Islet of Langerhans (tissue), 1 donor: Measurements from ENCODE around the gene TMIGD2.
A peak's percentile ranks its signal among the peaks of the same experiment; 100 is the strongest.
"Not testable (repeated sequence)": the region's sequence is repeated elsewhere in the genome, so short reads cannot be mapped to it uniquely, and the experiment has no call there.

Source experiments
- FAIRE-seq: peaks from one replicate; lab custom pipeline; 2011; peaks lifted over from hg19 to GRCh38; lab: Jason Lieb, UNC

Gene TMIGD2

GRCh38 chr19:4302243-4302640 is at the start of gene TMIGD2:
Gene TMIGD2 (minus strand): TSS chr19:4302389. CDS start chr19:4302385, 4 bp downstream.
- no peak for FAIRE-seq

GRCh38 chr19:4350726-4351125 is 48.5 kb upstream of the TMIGD2 start:
- no peak for FAIRE-seq

DNA sequence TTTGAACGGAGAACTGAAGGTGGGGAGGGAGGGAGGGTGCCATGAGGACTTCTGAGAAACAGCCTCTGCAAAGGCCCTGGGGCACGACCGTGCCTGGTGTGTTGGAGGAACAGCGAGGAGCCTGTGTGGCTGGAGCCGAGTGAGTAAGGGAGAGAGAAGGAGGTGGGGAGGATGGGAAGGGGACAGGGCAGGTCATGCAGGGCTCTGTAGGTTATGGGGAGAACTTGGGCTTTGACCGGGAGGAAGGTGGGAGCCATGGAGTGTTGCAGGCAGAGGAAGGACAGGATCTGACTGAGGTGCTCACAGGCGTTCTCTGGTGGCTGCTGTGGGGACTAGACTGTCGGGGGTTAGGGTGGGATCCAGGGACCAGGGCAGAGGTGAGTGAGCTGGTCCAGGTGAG is 47.9 kb upstream of the TMIGD2 start:
- no peak for FAIRE-seq

- not testable (repeated sequence) for FAIRE-seq
Observed at GRCh38 chr19:4349225-4349624, 47.0 kb upstream of the TMIGD2 start.

GRCh38 chr19:4347521-4347920 is 45.3 kb upstream of the TMIGD2 start:
- no peak for FAIRE-seq

DNA sequence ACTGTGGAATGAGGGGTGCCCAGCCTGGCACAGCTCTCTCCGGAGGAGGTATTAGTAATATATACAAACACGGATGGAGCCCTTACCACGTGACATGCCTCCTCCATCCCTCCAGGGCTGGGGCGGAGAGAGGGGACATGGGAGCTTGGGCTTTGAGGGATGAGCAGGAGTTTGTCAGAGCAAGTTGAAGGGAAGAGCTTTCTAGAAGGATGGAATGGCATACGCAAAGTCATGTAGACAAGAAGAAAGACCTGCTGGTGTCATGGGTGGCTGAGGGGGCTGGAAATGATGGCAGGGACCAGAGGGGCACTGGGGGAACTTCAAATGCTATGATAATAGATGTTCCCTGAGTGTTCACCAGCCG is 43.8 kb upstream of the TMIGD2 start:
- FAIRE-seq = no peak

DNA sequence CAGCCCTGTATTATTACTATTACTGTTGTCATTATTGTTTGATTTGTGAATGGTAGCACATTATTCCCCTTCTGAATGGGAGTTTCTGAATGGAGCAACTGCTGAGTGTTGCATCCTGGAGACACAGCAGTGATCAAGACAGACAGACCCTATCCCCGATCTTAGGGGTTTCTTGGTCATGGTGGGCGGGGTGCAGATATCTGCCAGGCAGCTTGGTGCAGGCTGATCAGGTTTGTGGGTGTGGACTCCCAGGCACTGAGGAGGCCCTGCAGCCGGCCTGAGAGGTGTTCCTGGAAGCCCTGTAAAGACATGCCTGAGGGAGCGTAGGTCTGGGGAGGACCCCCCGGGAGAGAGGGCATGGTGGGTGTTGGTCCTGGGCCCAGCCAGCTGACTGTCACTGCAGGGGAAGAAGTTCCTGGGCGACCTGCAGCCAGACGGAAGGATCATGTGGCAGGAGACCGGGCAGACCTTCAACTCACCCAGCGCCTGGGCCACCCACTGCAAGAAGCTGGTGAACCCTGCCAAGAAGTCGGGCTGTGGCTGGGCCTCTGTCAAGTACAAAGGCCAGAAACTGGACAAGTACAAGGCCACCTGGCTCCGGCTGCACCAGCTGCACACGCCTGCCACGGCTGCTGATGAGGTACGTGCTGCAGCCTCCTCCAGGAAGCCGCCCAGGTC is 43.3 kb upstream of the TMIGD2 start:
- FAIRE-seq = no peak

DNA sequence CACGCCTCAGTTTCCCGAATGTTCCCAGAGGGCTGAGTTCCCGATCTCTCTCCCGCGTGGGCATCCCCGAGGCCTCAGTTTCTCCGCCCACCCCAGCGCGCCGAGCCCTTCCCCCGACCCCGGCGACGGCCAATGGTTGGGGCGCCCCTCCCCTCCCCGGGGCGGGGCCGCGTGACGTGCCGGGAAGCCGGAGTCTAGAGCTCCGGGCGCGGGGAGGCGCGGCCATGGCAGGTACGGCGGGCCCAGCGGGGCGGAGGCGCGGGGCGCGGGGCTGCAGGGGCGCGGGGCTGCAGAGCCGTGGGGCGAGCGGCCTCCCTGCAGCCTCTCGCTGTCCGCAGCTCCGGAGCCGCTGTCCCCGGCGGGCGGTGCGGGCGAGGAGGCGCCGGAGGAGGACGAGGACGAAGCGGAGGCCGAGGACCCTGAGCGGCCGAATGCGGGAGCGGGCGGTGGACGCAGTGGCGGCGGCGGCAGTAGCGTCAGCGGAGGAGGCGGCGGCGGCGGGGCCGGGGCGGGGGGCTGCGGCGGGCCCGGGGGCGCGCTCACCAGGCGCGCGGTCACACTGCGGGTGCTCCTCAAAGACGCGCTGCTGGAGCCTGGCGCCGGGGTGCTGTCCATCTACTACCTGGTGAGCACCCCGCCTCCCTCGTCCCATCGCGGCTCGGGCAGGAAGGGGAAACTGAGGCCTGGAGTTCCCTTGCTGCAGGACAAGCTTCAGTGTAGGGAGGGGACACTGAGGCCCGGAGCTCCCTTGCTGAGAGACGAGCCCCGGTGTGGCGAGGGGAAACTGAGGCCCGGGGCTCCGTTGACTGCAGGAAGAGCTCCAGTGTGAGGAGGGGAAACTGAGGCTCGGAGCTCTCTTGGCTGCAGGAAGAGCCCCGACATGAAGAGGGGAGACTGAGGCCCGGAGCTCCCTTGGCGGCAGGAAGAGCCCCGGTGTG is 41.5 kb upstream of the TMIGD2 start, which contains the start of gene MPND:
MPND (plus strand) TSS at position 193 of the 938 bp plus-strand sequence; CDS start at position 225, 32 bp downstream.
- no peak for FAIRE-seq

GRCh38 chr19:4342615-4343369 is 40.6 kb upstream of the TMIGD2 start:
- FAIRE-seq = peak; percentile 99

- no peak for FAIRE-seq
Observed at GRCh38 chr19:4342314-4342614, 40.1 kb upstream of the TMIGD2 start.

- no peak for FAIRE-seq
Observed at GRCh38 chr19:4338441-4339355, 36.5 kb upstream of the TMIGD2 start, which contains the start of gene STAP2. Gene STAP2 (minus strand): TSS chr19:4338827. CDS start chr19:4338753, 74 bp downstream.

GRCh38 chr19:4337906-4338440 is 35.8 kb upstream of the TMIGD2 start:
- no peak for FAIRE-seq

- FAIRE-seq = no peak
Observed at GRCh38 chr19:4334929-4335570, 32.9 kb upstream of the TMIGD2 start.

DNA sequence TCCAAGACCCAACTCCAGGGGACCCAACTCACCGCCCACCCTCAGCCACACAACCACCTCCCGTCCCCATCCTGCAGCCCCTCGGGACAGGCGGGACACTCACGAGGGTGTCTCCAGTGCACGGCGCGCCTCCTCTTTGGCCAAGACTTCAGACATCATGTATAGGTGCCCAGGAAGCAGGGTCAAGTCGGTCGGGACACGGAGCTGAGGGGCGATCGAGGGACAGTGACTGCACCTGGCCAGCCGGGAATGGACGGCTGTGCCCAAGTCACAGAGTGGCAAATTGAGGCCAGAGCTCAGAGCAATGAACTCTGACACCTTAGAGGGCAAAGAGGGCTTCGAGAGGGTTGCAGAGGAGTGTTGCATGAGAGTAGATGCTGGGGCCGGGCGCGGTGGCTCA is 27.7 kb upstream of the TMIGD2 start:
- no peak for FAIRE-seq

GRCh38 chr19:4328991-4329681 is 26.9 kb upstream of the TMIGD2 start:
- FAIRE-seq = not testable (repeated sequence)

DNA sequence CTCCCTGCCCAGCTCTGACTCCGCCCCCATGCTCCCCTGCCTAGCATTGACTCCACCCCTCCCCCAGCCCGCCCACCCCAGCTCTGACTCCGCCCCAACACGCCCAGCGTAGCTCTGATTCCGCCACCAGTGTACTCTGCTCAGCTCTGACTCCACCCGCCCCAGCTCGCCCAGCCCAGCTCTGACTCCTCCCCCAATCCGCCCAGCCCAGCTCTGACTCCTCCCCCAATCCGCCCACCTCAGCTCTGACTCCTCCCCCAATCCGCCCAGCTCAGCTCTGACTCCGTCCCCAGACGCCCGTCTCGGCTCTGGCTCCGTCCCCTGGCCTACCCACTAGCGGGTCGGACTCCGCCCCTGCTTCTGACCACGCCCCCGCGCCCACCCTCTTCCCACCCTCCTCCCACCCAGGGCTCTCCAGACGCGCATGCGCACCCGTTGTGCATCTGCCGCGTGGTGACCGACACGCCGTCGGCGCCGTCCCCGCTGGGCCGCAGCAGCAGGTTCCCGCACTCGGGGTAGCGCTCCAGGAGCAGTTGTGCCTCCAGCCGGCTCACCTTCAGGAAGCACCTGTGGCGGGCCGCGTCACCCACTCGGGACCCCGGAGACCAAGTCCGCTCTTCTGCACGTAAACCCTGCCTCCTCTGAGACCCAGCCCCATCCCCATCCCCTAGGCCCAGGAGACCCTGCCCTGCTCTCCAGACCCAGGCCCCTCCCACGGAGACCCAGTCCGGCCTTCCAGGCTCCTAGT is 26.2 kb upstream of the TMIGD2 start:
- FAIRE-seq = no peak

- FAIRE-seq = no peak
Observed at GRCh38 chr19:4327877-4328242, 25.7 kb upstream of the TMIGD2 start.

DNA sequence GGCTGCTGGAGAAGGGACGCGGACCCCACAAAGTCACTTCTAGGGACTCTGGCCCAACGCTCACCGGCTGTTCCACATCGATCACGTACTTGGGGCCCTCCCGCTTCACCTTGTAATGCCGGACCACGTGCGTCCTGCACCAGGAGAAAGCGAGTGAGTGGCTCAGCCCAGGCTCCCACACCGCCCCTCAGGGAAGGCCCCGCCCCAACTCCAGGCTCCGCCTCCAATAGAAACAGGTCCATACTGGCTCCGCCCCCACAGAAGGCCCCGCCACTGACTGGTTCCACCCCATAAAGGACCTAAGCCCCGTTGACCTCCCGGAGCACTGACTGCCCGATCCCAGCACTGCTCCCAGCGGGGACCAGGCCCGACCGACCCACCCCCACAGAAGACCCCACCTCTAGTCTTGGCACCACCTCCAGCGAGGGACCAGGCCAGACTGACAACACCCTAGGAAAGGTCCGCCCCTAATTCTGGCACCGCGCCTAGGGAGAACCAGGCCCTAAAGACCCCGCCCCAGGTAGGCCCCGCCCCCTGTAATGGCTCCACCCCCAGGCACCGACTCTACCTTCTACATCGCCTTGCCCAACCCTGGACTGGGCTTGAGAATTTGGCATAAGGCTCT is 25.2 kb upstream of the TMIGD2 start:
- FAIRE-seq = no peak

DNA sequence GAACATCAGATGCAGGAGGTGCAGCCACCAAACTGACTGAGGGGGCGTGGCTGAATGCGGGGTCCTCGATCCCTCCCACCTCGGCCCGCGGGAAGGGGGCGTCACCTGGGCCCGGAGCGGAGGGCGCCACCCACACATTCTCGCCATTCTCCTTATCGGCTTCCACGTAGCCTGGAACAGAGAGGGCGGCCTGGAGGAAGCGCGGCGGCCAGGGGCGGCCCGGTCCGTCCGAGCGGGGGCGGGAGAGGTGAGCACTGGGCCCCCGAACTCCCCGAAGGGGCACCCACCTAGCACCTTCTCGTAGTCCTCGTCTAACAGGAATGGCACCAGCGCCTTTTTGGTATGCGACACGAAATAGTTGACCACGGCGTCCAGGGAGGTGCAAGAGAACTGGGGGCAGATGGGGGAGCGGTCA is 24.7 kb upstream of the TMIGD2 start:
- FAIRE-seq = no peak
